HG03565 (cell line): ENCODE data around the gene PLOD2.
"Not testable (repeated sequence)": the region's sequence is repeated elsewhere in the genome, so short reads cannot be mapped to it uniquely, and the experiment has no call there.

ENCODE experiments used
- ATAC-seq: cut with Tn5 transposase; IDR thresholded peaks from one replicate; pipeline ENCODE4 v1.9.1; 2021; ENCODE audit warnings: mild to moderate bottlenecking, moderate library complexity; ENCODE audit not compliant: unreplicated experiment

The PLOD2 gene

DNA sequence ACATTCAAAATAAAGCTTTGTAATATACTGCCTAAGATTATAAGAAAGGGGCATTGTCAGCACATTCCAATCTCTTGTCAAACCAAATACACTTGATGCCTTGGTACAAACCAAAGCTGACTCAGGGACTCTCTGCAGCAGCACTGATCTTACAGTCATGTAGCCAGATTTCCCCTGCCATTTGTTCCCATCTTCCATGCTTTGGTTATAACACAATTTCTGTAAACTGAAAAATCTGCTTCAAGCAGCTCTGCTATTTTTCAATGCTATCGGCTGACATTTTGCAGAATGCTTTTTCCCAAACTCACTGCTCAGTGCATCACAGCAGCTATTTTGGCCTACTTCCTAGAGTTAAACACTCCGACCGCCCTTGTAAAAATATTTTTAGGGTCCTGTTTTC, 18.2 kb downstream of the PLOD2 start:
- ATAC-seq = no peak

DNA sequence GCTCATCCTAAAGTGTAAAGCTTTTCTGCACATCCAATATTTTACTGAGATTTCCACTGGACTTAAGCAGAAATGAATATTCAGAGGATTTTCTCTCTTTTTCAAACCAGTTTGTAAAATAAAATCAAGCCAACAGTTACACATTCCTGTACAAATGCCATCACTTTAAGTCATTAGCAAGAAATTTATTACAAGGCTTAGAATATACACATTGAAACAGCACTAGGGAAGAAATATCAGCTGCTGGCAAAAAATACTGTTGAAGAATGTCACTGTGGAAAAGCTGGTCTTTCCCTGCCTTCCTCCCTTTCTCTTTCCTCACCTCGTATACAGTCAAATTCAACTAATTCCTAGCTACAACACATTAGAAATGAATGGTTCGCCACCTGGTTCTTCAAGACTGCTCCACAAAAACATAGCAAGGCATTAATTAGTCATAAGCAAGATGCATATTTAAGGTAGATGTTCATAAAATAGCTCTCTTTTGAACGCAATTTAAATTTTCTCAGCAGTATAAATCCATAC, 21.3 kb downstream of the PLOD2 start:
- no peak for ATAC-seq

DNA sequence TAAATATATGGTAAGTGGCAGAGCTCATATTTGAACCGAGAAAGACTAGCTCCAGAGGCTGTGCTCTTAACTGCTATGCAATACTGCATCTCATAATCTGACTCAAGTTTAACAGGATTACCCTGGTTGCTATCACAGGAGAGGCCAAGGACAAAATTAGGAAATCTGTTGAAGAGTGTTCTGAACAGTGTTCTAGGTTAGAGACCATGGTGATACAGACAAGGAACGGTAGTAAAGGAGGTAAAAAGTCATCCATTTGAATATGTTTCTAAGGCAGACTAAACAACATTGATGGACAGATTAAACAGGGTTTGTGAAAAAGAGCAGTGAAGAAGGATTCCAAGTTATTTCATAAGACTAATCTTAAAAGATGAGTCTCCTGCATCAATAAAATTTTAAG, 22.1 kb downstream of the PLOD2 start:
- ATAC-seq = no peak

DNA sequence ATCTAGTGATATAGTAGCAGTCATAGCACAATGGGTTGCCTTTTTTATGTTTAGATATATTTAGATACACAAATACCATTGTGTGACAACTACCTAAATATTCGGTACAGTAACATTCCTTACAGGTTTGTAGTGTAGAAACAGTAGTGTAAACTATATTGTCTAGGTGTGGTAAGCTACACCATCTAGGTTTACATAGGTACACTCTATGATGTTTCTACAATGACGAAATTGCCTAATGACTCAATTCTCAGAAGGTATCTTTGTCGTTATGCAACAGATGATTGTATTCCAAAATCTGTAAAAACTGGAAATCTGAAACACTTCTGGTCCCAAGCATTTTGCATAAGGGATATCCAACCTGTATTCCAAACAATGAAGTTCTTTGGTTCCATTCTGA, 24.3 kb downstream of the PLOD2 start:
- no peak for ATAC-seq

DNA sequence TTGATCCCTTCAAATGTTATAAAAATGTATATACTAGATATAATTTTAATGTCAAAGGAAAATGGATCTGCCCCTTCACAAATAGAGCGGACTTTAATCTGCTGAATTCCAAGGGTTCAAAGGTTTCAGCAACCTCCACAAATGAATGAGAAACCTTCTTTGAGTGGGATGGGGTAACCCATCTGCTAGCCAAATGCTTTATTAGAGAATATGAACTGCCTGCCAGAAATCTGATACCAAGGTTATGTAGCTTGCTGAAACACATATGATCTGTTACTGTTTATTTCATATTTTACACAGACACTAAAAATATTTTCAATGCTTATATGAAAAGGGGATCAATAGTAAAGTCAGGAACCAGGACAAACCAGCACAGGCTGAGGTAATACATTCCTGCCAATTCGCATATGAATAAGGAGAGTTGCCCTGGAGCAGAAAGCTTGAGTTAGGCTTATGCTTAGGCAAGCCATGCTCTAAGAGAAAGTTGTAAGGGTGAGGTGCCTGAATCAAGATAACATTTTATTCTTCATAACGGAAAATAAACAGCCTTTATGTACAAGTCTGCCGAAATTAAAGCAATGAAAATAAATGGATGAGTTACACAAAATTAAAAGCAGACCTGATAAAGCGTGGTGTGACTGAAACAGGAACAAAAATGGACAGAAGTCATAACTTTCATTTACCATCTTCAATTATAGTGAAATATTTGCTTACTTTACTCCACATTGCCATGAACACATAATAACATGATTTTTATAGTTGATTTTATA, 26.5 kb downstream of the PLOD2 start:
- no peak for ATAC-seq

DNA sequence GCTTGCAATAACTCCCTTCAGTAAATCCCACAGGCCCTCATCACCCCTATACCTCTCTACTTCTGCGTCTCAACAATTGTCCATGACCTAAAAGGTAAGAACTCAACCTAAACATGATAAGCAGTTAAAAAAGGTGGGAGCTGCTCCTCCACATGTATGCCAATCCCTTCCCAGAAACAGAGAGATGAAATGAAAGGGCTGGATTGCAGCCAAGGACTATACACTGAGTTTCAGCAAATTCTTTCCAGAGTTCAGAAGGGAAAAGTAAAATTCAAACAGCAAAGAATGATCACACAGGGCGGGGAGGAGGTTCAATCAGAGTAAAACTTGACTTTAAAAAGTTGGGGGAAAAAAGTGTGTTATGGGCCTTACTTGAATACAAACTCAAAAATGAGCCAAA, 27.5 kb downstream of the PLOD2 start:
- no peak for ATAC-seq

DNA sequence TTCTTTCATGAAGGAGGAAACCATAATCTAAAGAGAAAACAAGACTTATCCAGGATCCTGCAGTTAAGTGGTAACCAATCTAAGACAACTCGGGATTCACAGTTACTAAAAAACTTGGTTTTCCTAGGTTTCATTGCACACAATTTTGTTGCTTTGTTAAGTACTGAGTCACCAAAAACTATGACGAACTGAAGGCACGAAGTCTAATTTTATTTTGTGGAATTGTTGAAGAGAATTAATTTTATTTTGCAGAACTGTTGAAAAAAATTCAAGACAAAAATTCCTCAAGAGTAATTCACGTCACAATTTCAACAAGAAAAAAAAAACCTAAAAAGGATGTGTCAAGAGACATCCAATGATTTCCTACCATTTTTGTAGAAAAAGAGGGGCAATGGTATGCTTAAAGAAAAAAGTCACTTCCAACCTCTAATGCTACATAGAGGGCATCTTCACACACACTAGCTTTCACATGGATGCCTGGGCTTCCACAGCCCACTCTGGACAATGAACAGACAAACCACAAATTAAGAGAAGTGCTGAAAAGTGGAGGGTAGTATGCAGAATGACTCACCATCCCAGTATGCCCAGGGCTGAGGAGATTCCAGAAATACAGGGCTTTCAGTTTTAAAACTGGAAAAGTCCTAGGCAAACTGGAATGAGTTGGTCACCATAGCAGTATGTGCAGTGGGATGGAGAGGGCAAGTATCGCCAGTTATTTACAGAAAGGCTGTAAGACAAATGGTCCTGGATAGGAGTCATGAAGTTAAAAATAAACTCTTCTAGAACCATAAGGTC, 29.2 kb downstream of the PLOD2 start:
- no peak for ATAC-seq

DNA sequence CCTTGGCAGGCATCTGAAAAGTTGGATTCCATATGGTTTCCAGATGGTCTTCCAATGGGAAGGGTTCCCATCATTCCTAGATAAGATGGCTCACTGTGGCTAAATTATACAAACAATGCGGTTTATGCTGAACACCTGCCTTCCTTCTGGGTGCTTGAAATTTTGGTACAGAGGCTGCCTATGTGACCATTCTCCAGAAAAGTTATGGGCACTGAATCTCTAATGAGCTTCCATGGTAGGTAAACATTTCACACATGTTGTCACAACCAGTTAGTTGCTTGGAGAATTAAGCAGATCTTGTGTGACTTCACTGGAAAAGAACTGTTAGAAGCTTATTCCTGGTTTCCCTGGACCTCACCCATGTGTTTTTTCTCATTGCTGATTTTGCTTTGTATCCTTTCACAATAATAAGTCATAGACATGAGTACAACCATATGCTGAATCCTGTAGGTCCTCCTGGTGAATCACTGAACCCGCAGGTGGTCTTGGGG, 30.1 kb downstream of the PLOD2 start:
- no peak for ATAC-seq

DNA sequence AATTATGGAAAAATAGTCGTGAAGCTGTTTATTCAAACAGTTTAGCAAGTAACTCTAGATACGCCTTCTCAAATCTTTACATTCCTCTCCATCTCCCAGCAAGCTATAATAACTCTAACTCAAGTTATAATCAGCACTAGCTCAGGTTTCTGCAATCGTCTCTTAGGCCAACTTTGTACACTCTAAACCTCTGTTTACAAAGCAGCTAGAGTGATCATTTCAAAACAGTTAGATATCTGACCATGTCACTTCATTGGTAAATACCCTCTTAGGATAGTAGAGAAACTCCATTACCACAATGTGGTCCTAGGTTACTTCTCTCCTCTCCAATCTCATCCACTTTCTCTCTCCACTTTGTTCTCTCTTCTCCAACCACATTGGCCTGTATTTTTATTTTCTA, 31.2 kb downstream of the PLOD2 start:
- no peak for ATAC-seq

DNA sequence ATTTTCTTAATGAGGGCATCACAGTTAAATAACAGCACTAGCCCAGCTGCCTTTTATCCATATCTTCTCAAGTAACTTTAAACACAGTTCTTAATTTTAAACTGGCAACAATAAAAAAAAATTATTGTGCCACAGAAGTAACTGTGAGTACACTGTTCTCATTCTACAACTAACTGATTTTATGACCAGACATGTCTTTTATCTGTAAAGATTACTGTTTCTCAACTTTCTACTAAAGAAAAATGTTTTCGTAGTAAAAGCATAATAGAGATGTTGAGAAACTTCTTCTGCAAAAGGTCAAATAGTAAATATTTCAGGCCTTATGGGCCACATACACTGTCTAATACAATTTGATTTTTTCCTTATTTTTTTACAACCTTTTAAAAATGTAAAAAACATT, 32.0 kb downstream of the PLOD2 start:
- ATAC-seq = no peak

DNA sequence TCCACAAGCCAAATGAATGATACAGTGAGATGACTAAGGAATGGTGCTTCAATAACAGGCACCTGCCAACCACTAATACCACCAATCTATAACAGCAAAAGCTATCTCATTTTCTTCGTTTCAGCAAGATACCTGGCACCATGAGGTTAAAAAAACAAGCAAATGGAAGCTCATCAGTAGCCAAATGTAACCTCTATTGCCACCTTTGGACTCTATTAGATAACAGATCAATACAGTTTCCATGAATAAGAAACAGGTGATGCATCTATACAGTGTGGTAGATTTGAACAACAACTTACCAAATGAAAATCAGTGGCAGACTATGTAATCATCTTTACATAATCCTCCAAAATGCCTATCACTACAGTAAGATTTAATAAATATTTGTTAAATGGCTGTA, 32.8 kb downstream of the PLOD2 start:
- ATAC-seq = no peak

DNA sequence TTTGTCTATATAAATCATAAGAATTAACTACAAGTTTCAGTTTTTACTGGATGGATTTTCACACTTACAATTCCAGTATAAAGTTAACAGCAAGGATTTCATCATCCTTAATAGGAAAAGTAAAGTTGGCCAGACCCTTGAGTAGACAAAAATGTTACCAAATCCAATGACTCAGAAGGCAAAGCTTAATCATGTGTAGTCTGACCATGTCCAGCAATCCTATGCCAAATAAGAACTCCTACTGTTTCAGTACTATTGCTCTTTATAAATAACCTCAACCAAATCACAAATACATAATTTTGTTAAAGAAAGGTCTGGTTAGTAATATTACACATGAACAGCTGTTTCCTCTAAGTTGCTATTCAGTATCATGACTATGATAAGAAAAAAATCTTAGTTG, 35.0 kb downstream of the PLOD2 start:
- no peak for ATAC-seq

DNA sequence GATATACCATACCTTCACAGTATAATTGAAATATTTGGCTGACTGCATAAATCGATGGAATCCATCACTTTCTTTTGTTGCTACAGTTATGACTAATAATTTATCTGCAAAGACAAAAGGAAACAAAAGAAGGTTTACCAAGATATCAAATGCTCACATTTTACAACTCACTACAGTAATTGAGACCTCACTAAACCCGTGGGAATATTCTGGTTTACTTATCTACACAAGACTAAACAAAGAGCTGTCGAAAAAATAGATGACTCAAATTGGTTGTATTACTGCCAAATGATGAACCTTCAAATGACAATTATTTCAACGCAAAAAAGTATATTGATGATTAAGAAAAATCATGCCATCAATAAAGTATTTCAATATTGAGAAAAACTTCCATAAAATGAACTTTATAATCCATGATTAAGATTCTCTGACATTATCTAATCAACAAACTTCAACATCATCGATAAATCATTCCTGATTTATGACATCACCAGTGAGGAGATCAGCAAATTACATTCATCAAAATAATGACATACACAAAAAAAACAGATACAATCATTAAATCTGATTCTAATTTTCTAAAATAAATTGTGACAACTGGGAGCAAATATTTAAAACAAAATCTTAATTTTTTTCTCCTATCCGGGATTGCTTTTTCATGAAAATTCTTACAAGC, 36.7 kb downstream of the PLOD2 start:
- no peak for ATAC-seq

DNA sequence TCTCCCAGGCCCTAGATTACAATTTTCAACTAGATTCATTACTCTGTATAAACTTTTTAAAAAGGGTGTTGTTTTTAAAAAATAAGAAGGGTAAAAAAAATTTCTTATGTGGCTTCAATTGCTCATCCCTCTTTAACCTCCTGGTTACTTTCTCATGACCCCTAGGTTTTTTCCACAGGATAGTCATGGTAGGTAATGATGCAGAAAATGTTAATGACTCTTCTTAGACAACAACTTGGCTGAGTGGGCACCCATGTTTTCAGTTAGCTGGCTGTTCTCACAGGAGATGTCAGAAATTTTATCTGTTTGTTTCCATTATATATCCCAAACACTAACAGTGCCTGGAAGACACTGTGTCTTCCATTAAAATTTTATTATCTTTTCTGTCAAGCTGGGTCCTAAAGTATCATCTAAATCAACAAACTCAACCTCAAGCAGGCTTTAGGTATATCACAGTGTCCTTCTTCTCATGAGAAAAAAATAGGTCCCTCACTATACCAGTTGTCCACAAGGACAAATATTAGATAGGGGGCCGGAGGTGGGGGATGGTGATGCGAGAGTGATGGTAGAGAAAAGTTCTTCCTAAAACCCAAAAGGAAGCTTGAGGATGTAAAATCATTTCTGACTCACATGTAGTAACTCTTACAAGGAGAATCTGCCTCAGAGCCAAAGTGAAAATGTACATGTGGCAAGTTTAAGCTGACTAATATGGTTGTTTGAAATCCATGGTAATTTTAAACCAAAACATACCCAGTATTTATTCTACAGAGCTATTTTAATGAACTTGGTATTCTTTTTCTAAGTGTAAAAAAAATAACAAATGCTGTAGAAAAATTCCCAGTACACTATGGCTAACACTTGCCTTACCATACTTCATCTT, 43.3 kb downstream of the PLOD2 start:
- ATAC-seq = no peak

DNA sequence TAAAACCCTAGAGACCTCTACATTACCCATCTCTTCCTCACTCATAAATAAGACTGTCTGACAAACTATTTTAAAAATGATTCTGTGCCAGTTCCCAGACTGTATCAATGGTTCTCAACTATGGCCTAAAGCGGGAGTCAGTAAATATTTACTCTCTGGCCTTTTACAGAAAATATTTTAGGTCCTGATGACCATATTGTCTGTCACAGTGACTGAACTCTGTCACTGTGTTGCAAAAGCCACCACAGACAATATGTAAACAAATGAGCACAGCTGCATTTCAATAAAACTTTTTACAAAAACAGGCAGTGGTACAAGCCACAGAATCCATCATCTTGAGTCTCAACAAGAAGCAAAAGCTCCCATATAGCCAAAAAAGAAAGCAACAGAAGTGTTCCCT, 45.4 kb downstream of the PLOD2 start:
- no peak for ATAC-seq

DNA sequence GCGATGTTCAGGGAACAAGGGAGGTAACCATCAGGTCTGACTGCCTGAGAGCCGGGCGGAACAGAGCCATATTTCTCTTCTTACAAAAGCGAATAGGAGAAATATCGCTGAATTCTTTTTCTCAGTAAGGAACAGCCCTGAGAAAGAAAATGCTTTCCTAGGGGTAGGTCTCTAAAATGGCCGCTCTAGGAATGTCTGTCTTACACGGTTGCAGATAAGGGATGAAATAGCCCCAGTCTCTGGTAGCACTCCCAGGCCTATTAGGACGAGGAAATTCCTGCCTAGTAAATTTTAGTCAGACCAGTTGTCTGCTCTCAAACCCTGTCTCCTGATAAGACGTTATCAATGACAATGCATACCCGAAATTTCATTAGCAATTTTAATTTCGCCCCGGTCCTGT, 47.2 kb downstream of the PLOD2 start:
- not testable (repeated sequence) for ATAC-seq

DNA sequence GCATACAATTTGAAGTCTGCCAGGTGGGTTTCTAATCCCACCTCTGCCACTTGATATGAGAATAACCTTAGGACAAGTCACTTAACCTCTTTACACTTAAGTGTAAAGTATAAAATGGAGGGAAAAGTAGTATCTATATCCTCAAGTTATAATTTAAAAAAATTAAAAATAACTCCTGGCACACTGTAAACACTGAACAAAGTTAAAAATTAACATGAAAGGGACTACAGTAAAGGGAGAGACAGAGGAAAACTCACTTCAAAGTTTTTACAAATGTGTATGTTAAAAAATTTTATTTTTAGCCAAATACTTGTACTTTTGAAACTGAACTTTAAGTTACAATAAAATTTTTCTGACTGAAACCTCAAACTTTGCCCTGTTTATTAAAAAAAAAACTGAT, 49.6 kb downstream of the PLOD2 start:
- ATAC-seq = no peak

DNA sequence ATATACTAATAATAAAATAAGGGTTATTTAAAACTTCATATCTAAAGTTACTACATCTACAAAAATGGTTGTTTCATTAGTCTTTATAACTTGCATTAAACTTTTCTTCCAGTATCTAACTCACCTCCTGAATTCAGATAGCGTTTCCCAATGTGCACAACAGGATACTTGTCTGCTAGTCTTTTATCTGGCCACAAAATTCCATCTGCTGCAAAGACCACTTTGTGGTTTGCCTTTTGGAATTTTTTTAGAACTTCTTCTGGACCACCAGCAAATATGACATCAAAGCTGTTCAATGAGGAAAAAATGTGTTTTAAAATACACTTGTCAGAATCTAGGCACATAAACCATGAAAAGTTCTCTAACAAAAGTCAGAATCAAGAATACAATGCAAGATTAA, 50.8 kb downstream of the PLOD2 start:
- no peak for ATAC-seq

DNA sequence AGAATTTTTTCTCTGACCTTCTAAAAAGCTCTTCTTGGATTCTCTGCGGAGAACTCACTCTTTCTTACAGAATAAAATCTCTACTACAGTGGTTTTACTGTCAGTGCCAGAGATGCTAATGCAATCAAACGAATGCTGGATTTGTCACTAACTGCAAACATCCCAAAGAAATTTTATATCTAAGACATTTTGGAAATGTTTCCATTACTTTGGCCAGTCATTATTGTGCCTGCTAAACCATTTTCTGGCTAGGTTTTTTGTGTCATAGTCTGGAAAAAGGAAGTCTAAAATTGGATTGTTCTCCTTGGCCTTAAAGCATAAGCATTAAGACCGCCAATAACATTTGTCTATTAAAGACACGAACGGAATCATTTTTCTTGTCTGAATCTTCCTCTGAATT, 54.0 kb downstream of the PLOD2 start:
- no peak for ATAC-seq

DNA sequence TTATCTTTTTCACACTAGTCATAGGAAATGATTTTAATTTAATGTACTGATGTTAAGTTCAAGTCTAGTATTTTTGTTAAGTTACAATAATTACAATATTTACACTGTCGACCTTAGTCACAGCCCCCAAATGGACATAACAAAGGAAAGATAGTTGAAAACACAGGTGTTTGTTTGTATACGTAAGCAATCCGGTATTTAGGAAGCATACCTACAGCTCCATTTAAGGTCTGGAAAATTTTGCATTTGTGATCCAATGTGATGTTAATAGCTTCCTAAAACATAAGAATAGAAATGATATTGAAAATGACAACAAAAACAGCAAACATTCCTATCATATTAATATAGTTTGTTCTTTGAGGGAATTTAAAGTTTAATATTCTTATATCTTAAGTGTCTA, 56.9 kb downstream of the PLOD2 start:
- no peak for ATAC-seq

DNA sequence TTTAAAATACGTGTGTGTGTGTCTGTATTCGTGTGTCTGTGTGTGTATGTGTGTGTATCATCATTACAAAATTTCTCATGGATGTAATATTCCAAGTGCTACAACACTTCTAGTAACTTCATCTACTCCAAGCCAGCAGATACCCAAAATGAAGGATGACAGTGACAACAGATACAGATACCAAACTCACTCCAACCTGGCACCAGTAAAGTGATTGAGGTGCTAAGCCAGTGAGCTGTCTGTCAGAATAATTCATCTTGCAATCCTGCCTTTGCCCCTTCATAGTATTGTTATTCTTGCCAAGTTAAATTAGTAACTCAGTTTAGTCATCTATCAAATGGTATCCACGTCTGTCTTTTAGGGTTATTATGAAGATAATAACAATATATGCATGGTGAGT, 58.1 kb downstream of the PLOD2 start:
- ATAC-seq = no peak
